CD4-positive, alpha-beta T cell treated with Interleukin-10 for 1 hour (primary cell): ENCODE data around the gene MARK2.
"Not testable (repeated sequence)": the region's sequence is repeated elsewhere in the genome, so short reads cannot be mapped to it uniquely, and the experiment has no call there.

Source experiments
- DNase-seq: peaks from one replicate; pipeline ENCODE4 v3.0.0-alpha.2; 2020

Gene MARK2

GRCh38 chr11:63858628-63859550 is 20.0 kb downstream of the MARK2 start:
- no peak for DNase-seq

- DNase-seq = no peak
Observed at GRCh38 chr11:63862923-63863322, 24.0 kb downstream of the MARK2 start.

GRCh38 chr11:63863620-63864019 is 24.7 kb downstream of the MARK2 start:
- not testable (repeated sequence) for DNase-seq

GRCh38 chr11:63866211-63866610 is 27.3 kb downstream of the MARK2 start:
- peak; percentile 79 for DNase-seq

- no peak for DNase-seq
Observed at GRCh38 chr11:63867511-63867910, 28.6 kb downstream of the MARK2 start.

GRCh38 chr11:63868399-63869064 is 29.6 kb downstream of the MARK2 start:
- no peak for DNase-seq

- DNase-seq = no peak
Observed at GRCh38 chr11:63869171-63869591, 30.3 kb downstream of the MARK2 start.

- DNase-seq = peak; percentile 58
Observed at GRCh38 chr11:63869683-63870082, 30.8 kb downstream of the MARK2 start.

- DNase-seq = no peak
Observed at GRCh38 chr11:63870351-63871140, 31.6 kb downstream of the MARK2 start.

- peak; percentile 61 for DNase-seq
Observed at GRCh38 chr11:63871962-63872799, 33.3 kb downstream of the MARK2 start.

GRCh38 chr11:63872800-63873197 is 33.9 kb downstream of the MARK2 start:
- no peak for DNase-seq

GRCh38 chr11:63873311-63873710 is 34.4 kb downstream of the MARK2 start:
- DNase-seq = no peak

- no peak for DNase-seq
Observed at GRCh38 chr11:63874511-63874910, 35.6 kb downstream of the MARK2 start.

GRCh38 chr11:63875506-63876065 is 36.7 kb downstream of the MARK2 start:
- no peak for DNase-seq

- DNase-seq = no peak
Observed at GRCh38 chr11:63876616-63877015, 37.7 kb downstream of the MARK2 start.

- DNase-seq = no peak
Observed at GRCh38 chr11:63877658-63878241, 38.8 kb downstream of the MARK2 start.

GRCh38 chr11:63879598-63880402 is 40.9 kb downstream of the MARK2 start:
- DNase-seq = no peak

GRCh38 chr11:63880403-63880790 is 41.5 kb downstream of the MARK2 start:
- DNase-seq = no peak

GRCh38 chr11:63882555-63883242 is 43.8 kb downstream of the MARK2 start:
- DNase-seq = peak; percentile 36

GRCh38 chr11:63883791-63884190 is 44.9 kb downstream of the MARK2 start:
- DNase-seq = no peak
